ENCODE data around the gene TGIF1. TPM values are rescaled to one million over a fixed set of nuclear protein-coding genes. Genes with fewer than 3 reads are reported as not detected.

Gene TGIF1
- total RNA-seq, 1 donor from 2014 or later, result 441 TPM

- Histone ChIP-seq H3K27me3 (ENCODE audit: control insufficient read depth, insufficient read depth, low read length) (no peaks in the 10 kb centered on the region), H3K36me3 (ENCODE audit: control insufficient read depth, insufficient read depth, low read length) (peaks cover 9% of the 10 kb centered on the region), H3K4me3 (ENCODE audit: low read depth, low read length) (peak overlapping the region; percentile 63)
- no peak for FAIRE-seq
- no peak for TF ChIP-seq CTCF (IDR thresholded peaks at IDR 0.05; ENCODE audit: insufficient read depth, low read length, severe bottlenecking)
- no peak for DNase-seq (ENCODE audit: low read depth)
Observed at GRCh38 chr18:3451989-3452749, 2.2 kb downstream of the TGIF1 start.

- peaks cover 14% of the 10 kb centered on the region for H3K36me3 ChIP-seq (ENCODE audit: control insufficient read depth, insufficient read depth, low read length)
- H3K4me3 ChIP-seq (ENCODE audit: low read depth, low read length), result peak overlapping the region; percentile 63
- TF ChIP-seq CTCF (IDR thresholded peaks at IDR 0.05; ENCODE audit: insufficient read depth, low read length, severe bottlenecking), result no peak
- FAIRE-seq, result no peak
- no peaks in the 10 kb centered on the region for H3K27me3 ChIP-seq (ENCODE audit: control insufficient read depth, insufficient read depth, low read length)
- DNase-seq (ENCODE audit: low read depth), result peak; percentile 52
Observed at GRCh38 chr18:3452750-3453539, 3.0 kb downstream of the TGIF1 start.

GRCh38 chr18:3453540-3454364 lies 3.8 kb downstream of the TGIF1 start:
- DNase-seq (ENCODE audit: low read depth) (peak; percentile 96), FAIRE-seq (no peak)
- peaks cover 14% of the 10 kb centered on the region for H3K36me3 ChIP-seq (ENCODE audit: control insufficient read depth, insufficient read depth, low read length)
- no peak for TF ChIP-seq CTCF (IDR thresholded peaks at IDR 0.05; ENCODE audit: insufficient read depth, low read length, severe bottlenecking)
- H3K4me3 ChIP-seq (ENCODE audit: low read depth, low read length), result peak overlapping the region; percentile 63
- no peaks in the 10 kb centered on the region for H3K27me3 ChIP-seq (ENCODE audit: control insufficient read depth, insufficient read depth, low read length)

GRCh38 chr18:3454365-3455089 lies 4.6 kb downstream of the TGIF1 start:
- Histone ChIP-seq H3K36me3 (ENCODE audit: control insufficient read depth, insufficient read depth, low read length) (peaks cover 14% of the 10 kb centered on the region), H3K4me3 (ENCODE audit: low read depth, low read length) (peak overlapping the region; percentile 63), H3K27me3 (ENCODE audit: control insufficient read depth, insufficient read depth, low read length) (no peaks in the 10 kb centered on the region)
- TF ChIP-seq CTCF (IDR thresholded peaks at IDR 0.05; ENCODE audit: insufficient read depth, low read length, severe bottlenecking), result peak; percentile 50
- no peak for FAIRE-seq
- DNase-seq (ENCODE audit: low read depth), result peak; percentile 70

- DNase-seq (ENCODE audit: low read depth) (no peak), FAIRE-seq (no peak)
- no peaks in the 10 kb centered on the region for H3K27me3 ChIP-seq (ENCODE audit: control insufficient read depth, insufficient read depth, low read length)
- H3K36me3 ChIP-seq (ENCODE audit: control insufficient read depth, insufficient read depth, low read length), result peaks cover 14% of the 10 kb centered on the region
- no peak overlapping the region for H3K4me3 ChIP-seq (ENCODE audit: low read depth, low read length)
- no peak for TF ChIP-seq CTCF (IDR thresholded peaks at IDR 0.05; ENCODE audit: insufficient read depth, low read length, severe bottlenecking)
Observed at GRCh38 chr18:3455090-3455635, 5.2 kb downstream of the TGIF1 start.

All from bronchial epithelial cell (primary cell).